ENCODE measurements around the gene HACE1.

Gene HACE1

DNA sequence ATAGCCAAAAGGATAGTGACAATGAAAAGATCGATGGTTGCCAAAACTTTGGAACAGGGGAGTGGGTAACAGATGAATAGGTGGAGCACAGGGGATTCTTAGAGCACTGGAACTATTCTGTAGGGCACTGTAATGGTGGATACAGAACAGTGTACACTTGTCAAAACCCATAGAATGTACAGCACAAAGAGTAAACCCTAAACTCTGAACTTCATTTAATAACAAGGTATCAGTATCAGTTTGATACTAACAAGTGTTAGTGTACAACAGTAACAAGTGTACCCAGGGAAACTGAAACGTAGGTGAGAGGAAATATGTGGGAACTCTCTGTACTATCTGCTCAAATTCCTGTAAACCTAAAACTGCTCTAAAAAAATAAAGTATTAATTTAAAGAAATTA lies 179.2 kb downstream of the HACE1 start:
- no peak for TF ChIP-seq TOX (CRISPR knock-in tag; IDR thresholded peaks at IDR 0.05; ENCODE audit: borderline replicate concordance)
- TF ChIP-seq ZNF70 (CRISPR knock-in tag; IDR thresholded peaks at IDR 0.05) = no peak
- no peak for TF ChIP-seq ZC3H10 (CRISPR knock-in tag; IDR thresholded peaks at IDR 0.05)
- TF ChIP-seq ESRRG (CRISPR knock-in tag; IDR thresholded peaks at IDR 0.05) = no peak
- ATAC-seq = no peak

DNA sequence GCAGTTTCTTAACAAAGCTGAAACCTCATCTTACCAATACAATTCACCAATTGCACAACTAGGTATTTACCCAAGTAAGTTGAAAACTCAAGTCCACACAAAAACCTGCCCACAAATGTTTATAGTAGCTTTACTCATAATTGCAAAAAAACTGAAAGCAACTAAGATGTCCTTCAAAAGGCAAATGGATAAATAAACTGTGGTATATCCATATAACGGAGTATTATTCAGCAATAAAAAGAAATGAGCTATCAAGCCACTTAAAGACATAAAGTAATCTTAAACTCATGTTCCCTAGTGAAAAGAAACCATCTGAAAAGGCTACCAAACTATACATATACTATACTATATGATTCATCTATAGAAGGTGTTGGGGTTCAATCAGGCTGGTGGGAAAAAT lies 179.7 kb downstream of the HACE1 start:
- TF ChIP-seq ISL1 (CRISPR knock-in tag; IDR thresholded peaks at IDR 0.05) (no peak), ZNF8 (CRISPR knock-in tag; IDR thresholded peaks at IDR 0.05) (peak; percentile 98)
- ATAC-seq = no peak

All from SK-N-SH treated with all-trans-retinoic acid at 6 μM for 48 hours (cell line).